GM12878 (cell line): ENCODE results near the gene GLT1D1. TPM values are rescaled to one million over a fixed set of nuclear protein-coding genes. Genes with fewer than 3 reads are reported as not detected.

Source experiments
- CREM ChIP-seq: IDR thresholded peaks from 2 replicates; pipeline ENCODE4 v1.6.1; 2014; ENCODE audit warnings: antibody characterized with exemption, low read depth
- EZH2 ChIP-seq: IDR thresholded peaks from 2 replicates; pipeline ENCODE4 v1.6.1; 2012; ENCODE audit warnings: low read depth, mild to moderate bottlenecking, control low read depth, inconsistent platforms, low read length, borderline replicate concordance; ENCODE audit not compliant: control insufficient read depth
- FOXM1 ChIP-seq: IDR thresholded peaks from 2 replicates; pipeline ENCODE4 v1.6.1; 2012; ENCODE audit warnings: low read depth, mild to moderate bottlenecking, inconsistent platforms, low read length, moderate library complexity
- GATAD2B ChIP-seq: fragments of 450-650 bp; conservative IDR thresholded peaks from 2 replicates; pipeline ENCODE4 v1.6.1; 2017; ENCODE audit warnings: low read depth, mild to moderate bottlenecking, moderate library complexity
- HDAC6 ChIP-seq: fragments of 200-600 bp; sonication (generic); IDR thresholded peaks from one replicate; pipeline ENCODE4 v1.8.0; 2017; ENCODE audit warnings: antibody characterized with exemption; ENCODE audit not compliant: unreplicated experiment
- IRF3 ChIP-seq: fragments of 450-650 bp; IDR thresholded peaks from 2 replicates; pipeline ENCODE4 v1.6.1; 2014; ENCODE audit warnings: mild to moderate bottlenecking
- IRF4 ChIP-seq: IDR thresholded peaks from 2 replicates; pipeline ENCODE4 v1.6.1; 2011; ENCODE audit warnings: low read depth, low read length
- MEF2B ChIP-seq: fragments of 450-650 bp; IDR thresholded peaks from 2 replicates; pipeline ENCODE4 v1.6.1; 2018; ENCODE audit warnings: mild to moderate bottlenecking, moderate library complexity; ENCODE audit not compliant: partially characterized antibody, poor library complexity, severe bottlenecking
- MXI1 ChIP-seq: fragments of 150-350 bp; IDR thresholded peaks from 2 replicates; pipeline ENCODE4 v1.6.1; 2011; ENCODE audit warnings: low read depth, mild to moderate bottlenecking, inconsistent platforms, low read length, improper control_type of control experiment
- NFXL1 ChIP-seq: fragments of 450-650 bp; IDR thresholded peaks from 2 replicates; pipeline ENCODE4 v1.6.1; 2017; ENCODE audit warnings: antibody characterized with exemption, mild to moderate bottlenecking, borderline replicate concordance
- PML ChIP-seq: IDR thresholded peaks from 2 replicates; pipeline ENCODE4 v1.6.1; 2012; ENCODE audit warnings: low read length, inconsistent platforms
- PRDM15 ChIP-seq: fragments of 450-650 bp; formaldehyde crosslinking; IDR thresholded peaks from 2 replicates; pipeline ENCODE4 v1.4.0; 2020; ENCODE audit warnings: mild to moderate bottlenecking, moderate library complexity
- RAD51 ChIP-seq: fragments of 450-650 bp; IDR thresholded peaks from 2 replicates; pipeline ENCODE4 v1.6.1; 2016; ENCODE audit warnings: moderate library complexity, mild to moderate bottlenecking, inconsistent platforms
- RELA ChIP-seq: fragments of 450-650 bp; IDR thresholded peaks from 2 replicates; pipeline ENCODE4 v1.8.0; 2014; ENCODE audit warnings: borderline replicate concordance; ENCODE audit not compliant: partially characterized antibody
- SIX5 ChIP-seq: IDR thresholded peaks from 2 replicates; pipeline ENCODE4 v1.6.1; 2011; ENCODE audit warnings: mild to moderate bottlenecking, low read depth, low read length, moderate library complexity; ENCODE audit not compliant: severe bottlenecking
- SREBF2 ChIP-seq: IDR thresholded peaks from 2 replicates; pipeline ENCODE4 v1.6.1; 2012; ENCODE audit warnings: mild to moderate bottlenecking, low read length
- USF2 ChIP-seq: IDR thresholded peaks from 2 replicates; pipeline ENCODE4 v1.6.1; 2011; ENCODE audit warnings: low read depth, low read length, improper control_type of control experiment, borderline replicate concordance
- YY1 ChIP-seq: IDR thresholded peaks from 2 replicates; pipeline ENCODE4 v1.6.1; 2011; ENCODE audit warnings: low read depth, mild to moderate bottlenecking, low read length
- ZBTB40 ChIP-seq: fragments of 450-650 bp; IDR thresholded peaks from 2 replicates; pipeline ENCODE4 v1.6.1; 2016; ENCODE audit warnings: mild to moderate bottlenecking, moderate library complexity, borderline replicate concordance
- ZNF384 ChIP-seq: IDR thresholded peaks from 2 replicates; pipeline ENCODE4 v1.6.1; 2012; ENCODE audit warnings: low read depth, mild to moderate bottlenecking, low read length, improper control_type of control experiment, borderline replicate concordance
- ZZZ3 ChIP-seq: IDR thresholded peaks from 2 replicates; pipeline ENCODE4 v1.6.1; 2011; ENCODE audit warnings: low read depth; ENCODE audit not compliant: control insufficient read depth, insufficient read length
- polyA plus RNA-seq, 11 experiments: library from polyadenylated mRNA; depleted of rRNA in 4 of 11; unstranded in 6 of 11; stranded (reverse) in 5 of 11; fragments of >200 nt; fragmentation: Nextera tagmentation in 4 of 11; fragmentation: Illumina TruSeq in 1 of 11; extraction: Ambion mirVana in 4 of 11; extraction: Trizol in 1 of 11; gene quantifications; 1 replicate in 1 of 11; 2 replicates in 10 of 11; pipeline versions ENCODE4 v1.2.1 to v1.2.3, GENCODE V29; 2011 to 2016; ENCODE audit warnings: inconsistent platforms in 2 of 11, missing spikeins in 2 of 11, low read depth in 1 of 11
- total RNA-seq, 4 experiments: library from RNA; depleted of rRNA in 3 of 4; stranded (reverse); fragments of >200 nt in 3 of 4; fragmentation: Illumina TruSeq in 1 of 4; extraction: Trizol in 1 of 4; gene quantifications; 2 replicates each; pipeline versions ENCODE4 v1.2.1 to v1.2.3, GENCODE V29; 2013 to 2021

GLT1D1 gene
- total and polyA plus RNA-seq, 10 of the 15 experiments (the other 5 are each of a cell fraction or from before 2014, with no cell fraction given) = 0.42 to 62.8 (median 3.0) TPM

GRCh38 chr12:128856035-128856790 lies 2.9 kb downstream of the GLT1D1 start (continued):
- TF ChIP-seq CREM (peak; percentile 33; the same call in 1 of the 2 replicates), FOXM1 (peak; percentile 20; the same call in 1 of the 2 replicates), PRDM15 (no peak), SIX5 (no peak), GATAD2B (no peak), RELA (no peak), SREBF2 (no peak), YY1 (peak; percentile 70; the same call in 1 of the 2 replicates), EZH2 (no peak), ZBTB40 (no peak), PML (no peak), IRF3 (no peak), USF2 (no peak), NFXL1 (no peak), IRF4 (no peak), HDAC6 (no peak), MEF2B (peak; percentile 67), RAD51 (no peak), ZZZ3 (no peak), MXI1 (no peak), ZNF384 (no peak)
